UCSD-AML1 (cell line): Measurements from ENCODE around the gene MAZ.
"Not testable (repeated sequence)": the region's sequence is repeated elsewhere in the genome, so short reads cannot be mapped to it uniquely, and the experiment has no call there.

Source experiments
- DNase-seq: peaks from one replicate; lab custom pipeline; 2025; ENCODE audit not compliant: unreplicated experiment; lab: John Stamatoyannopoulos, UW

Gene MAZ

DNA sequence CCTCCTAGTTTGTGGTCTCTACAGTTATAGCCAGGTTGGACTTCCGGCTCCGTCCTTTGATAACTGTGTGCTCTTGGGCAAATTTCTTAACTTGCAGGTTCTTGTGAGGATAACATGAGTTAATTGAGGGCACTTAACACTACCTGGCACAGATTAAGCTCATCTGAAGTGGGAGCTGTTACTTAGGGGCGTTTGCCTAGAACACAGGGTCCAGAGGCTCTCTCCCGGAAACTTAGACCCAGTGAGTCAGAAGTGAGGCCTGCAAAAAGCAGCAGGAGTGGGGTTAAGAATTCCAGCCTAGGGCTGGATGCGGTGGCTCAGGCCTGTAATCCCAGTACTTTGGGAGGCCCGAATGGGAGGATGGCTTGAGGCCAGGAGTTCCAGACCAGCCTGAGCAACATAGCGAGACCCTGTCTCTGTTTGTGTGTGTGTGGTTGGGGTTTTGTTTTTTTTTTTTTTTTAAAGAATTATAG lies 15.3 kb downstream of the MAZ start:
- DNase-seq = no peak

DNA sequence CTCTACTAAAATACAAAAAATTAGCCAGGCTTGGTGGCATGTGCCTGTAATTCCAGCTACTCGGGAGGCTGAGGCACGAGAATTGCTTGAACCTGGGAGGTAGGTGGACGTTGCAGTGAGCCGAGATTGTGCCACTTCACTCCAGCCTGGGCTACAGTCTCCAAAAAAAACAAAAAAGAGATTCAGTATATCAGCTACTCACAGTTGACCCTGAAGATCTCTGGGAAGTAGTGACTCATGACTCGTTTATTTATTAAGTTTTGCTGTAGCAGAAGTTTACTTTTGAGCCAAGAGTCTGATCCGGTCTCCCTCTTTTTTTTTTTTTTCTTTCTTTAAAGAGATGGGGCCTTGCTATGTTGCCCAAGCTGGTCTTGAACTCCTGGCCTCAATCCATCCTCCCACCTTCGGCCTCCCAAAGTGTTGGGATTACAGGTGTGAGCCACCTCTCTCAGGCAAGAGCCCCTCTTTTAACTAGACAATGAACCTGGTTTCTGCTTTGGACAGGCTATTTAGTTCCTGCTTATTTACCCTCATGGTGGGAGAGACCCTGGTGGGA lies 18.3 kb downstream of the MAZ start:
- no peak for DNase-seq

DNA sequence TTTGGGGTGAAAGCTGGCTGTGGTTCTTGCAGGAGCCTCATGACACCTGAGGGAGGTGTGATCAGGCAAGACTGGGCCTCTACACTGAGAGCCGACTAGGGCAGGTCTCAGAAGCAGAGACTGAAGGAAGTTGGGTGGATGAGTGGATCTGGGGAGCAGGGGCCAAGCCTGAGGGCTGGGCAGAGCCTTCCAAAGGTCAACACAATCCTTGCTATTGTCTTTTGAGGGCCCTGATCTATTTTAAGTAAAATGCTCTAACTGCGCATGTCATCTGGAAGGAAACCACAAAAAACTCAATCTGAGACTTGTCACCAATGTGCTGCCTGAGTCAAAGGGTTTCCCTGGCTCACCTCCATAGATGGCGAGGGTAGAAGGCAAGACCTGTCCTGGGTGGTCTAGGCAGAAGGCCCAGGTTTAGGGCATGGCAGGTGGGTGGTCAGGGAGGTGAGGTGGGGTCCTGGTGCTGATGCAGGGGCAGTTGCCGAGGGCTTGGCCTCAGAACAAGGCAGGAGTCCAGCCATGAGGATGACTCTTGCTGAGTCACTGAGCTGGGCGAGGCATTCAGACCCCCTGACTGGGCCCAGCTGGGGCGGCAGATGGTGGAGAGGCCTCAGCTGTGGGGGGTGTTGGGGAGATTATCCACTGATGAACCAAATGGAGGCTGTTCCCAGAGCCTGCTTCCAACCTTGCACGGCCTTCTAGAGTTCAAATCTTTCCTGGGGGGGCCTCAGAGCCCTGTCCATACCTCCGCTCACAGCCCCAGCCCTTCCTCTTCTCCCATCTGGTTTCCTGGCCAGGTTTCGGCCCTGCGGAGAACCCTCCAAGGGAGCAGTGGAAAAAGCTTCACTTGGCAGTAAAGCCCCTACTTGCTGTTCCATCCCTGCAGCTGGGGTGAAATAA lies 19.1 kb downstream of the MAZ start:
- DNase-seq = no peak

DNA sequence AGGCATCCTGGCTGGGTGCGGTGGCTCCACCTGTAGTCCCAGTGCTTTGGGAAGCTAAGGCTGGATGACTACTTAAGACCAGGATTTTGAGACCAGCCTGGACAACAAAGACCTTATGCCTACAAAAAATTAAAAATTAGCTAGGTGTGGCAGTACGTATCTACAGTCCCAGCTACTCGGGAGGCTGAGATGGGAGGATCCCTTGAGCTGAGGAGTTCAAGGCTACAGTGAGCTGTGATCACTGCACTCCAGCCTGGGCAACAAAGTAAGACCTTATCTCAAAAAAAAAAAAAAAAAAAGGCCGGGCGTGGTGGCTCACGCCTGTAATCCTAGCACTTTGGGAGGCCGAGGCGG lies 20.0 kb downstream of the MAZ start:
- DNase-seq = no peak

DNA sequence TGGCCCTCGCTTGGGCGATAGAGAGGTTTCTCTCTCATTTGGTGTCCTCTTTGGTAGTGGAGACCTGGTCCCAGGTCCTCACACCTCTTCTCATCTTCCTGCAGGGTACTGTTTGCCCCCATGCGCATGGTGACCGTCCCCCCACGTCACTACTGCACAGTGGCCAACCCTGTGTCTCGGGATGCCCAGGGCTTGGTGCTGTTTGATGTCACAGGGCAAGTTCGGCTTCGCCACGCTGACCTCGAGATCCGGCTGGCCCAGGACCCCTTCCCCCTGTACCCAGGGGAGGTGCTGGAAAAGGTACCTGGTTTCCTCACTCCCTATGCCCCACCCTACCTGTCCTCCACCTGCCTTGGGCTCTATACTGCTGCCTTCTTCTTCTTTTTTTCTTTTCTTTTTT lies 24.4 kb downstream of the MAZ start:
- no peak for DNase-seq

DNA sequence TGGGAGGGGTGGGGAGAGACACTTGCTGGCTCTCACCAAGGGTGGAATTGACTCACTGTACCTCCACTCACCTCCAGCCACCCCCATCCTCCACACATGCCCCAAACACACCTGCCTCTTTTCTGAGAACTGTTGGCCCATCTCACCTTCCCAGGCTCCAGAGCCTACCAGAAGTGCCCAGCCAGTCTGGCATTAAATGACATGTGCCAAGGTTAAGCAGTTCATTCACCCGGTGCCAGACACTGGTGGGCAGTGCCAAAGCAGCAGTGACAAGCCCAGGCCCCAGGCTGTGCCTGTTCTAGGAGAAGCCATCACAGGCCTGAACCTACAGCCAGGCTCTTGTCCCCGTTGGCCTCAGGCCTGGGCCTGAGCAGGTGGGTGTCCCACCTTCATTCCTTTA lies 25.2 kb downstream of the MAZ start:
- no peak for DNase-seq

DNA sequence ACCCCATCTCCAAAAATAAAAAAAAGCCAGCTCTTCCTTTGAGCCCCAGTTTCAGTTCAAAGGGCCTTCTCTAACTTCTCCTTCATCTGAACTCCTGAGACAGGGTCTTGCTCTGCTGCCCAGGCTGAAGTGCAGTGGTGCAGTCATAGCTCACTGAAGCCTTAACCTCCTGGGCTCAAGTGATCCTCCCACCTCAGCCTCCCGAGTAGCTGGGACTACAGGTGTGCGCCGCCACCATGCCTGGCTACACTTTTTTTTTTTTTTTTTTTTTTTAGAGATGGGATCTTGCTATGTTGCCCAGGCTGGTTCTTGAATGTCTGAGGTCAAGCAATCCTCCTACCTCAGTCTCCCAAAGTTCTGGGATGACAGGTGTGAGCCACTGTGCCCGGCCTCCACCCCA lies 26.9 kb downstream of the MAZ start:
- not testable (repeated sequence) for DNase-seq

DNA sequence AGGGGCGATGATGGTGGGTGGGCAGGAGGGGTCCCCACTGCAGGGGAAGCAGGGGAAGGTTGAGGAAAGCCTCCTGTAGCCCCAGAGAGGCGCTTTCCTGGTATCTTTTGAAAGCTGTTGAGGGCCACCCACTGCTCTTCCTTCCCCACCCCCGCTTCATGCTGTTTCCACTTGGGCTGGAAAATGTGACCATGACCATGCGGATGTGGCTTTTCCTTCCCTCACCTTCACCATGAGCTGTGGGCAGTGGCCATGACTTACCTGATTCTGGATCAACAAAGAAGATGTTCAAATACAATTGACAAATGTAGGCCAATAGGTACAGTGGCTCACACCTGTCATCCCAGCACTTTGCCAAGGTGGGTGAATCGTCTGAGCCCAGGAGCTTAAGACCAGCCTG lies 27.8 kb downstream of the MAZ start:
- no peak for DNase-seq

DNA sequence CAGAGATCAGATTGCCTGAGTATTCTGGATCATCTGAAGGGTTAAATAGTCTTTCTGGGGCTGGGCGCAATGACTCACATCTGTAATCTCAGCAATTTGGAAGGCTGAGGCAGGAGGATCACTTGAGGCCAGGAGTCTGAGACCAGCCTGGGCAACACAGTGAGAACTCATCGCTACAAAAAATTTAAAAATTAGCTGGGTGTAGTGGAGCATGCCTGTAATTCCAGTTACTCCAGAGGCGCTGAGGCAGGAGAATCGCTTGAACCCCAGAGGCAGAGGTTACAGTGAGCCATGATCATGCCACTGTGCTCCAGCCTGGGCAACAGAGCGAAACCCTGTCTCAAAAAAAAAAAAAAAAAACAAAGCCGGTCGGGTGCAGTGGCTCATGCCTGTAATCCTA lies 29.6 kb downstream of the MAZ start:
- no peak for DNase-seq

DNA sequence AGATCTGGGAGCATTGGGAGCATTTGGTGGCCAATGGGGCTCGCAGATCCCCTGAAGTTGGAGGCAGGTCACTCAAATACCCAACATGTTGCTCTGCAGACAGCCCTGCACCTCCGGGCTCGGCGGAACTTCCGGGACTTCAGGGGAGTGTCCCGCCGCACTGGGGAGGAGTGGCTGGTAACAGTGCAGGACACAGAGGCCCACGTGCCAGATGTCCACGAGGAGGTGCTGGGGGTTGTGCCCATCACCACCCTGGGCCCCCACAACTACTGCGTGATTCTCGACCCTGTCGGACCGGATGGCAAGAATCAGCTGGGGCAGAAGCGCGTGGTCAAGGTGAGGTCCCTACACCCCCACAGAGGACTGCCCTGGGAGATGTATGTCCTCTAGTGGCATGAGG lies 30.3 kb downstream of the MAZ start:
- no peak for DNase-seq

DNA sequence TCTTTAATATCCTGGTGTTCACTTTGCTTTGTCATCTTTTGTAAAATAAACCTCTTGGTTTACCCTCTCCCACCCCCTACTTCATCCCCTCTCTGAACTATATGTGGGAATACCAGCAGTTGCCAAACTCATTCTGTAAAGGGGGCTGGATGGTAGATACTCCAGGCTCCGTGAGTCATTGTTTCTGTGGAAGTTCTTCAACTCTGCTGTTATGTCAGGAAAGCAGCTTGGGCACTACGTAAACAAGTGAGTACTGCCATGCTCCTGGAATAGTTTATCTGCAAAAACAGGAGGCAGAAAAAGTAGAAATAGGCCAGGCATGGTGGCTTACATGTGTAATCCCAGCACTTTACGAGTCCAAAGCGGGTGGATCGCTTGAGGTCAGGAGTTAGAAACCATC lies 31.5 kb downstream of the MAZ start:
- no peak for DNase-seq

DNA sequence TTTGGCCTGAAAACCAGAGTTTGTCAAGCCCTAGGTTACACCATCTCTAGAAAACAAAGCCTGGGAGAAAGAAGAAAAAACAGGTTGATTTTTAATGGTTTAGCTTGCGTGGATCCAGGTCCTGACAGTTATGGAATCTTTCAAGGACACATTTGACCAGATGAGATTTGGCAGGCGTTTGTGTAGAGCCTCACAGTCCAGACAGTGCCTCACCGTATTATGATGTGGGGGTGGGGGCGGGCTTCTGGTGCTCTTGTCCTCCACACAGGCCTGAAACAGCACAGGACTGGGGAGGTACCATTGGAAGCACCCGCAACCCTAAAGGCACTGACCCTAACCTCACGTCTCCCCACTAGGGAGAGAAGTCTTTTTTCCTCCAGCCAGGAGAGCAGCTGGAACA lies 33.5 kb downstream of the MAZ start:
- no peak for DNase-seq

DNA sequence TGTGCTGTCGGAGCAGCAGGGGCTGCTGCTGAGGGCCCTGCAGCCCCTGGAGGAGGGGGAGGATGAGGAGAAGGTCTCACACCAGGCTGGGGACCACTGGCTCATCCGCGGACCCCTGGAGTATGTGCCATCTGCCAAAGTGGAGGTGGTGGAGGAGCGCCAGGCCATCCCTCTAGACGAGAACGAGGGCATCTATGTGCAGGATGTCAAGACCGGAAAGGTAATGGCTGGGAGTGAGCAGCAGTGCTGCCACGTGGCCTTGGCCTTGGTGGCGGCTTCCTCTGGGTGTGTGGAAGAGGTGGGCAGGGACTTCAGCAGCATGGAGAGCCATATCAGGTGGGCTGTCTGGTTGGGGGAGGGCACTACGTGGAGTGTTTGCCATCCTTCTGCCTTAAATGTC lies 33.9 kb downstream of the MAZ start:
- DNase-seq = no peak

DNA sequence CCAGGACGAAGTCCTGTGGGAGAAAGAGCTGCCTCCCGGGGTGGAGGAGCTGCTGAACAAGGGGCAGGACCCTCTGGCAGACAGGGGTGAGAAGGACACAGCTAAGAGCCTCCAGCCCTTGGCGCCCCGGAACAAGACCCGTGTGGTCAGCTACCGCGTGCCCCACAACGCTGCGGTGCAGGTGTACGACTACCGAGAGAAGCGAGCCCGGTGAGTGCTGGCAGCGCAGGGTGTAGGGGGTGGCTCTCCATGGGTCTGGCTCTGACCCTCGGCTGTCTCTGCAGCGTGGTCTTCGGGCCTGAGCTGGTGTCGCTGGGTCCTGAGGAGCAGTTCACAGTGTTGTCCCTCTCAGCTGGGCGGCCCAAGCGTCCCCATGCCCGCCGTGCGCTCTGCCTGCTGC lies 35.3 kb downstream of the MAZ start:
- no peak for DNase-seq

DNA sequence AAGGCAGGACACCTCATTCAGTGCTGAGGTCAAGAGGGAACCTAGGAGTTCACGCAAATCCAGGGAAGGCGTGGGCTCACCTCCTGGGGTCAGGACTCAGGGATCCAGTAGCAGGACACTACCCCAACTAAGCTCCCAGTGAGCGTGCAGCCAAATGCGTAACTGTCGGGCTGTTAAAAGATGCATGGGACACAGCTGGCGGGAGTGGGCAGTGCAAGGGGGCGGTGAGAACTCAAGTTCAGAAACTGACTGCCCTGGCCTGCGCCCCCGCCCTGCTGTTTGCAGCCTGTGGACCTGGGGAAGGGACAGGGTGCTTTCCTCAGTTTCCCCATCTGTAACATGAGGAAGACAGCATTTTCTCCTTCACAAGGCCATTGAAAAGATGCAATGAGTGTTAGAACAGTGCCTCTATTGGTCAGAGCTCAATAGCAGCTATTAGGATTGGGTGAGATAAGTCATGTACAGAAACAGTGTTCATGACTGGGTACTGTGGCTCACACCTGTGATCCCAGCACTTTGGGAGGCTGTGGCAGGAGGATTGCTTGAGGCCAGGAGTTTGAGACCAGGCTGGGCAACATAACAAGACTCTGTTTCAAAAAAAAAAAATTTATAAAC lies 36.5 kb downstream of the MAZ start:
- DNase-seq = no peak

DNA sequence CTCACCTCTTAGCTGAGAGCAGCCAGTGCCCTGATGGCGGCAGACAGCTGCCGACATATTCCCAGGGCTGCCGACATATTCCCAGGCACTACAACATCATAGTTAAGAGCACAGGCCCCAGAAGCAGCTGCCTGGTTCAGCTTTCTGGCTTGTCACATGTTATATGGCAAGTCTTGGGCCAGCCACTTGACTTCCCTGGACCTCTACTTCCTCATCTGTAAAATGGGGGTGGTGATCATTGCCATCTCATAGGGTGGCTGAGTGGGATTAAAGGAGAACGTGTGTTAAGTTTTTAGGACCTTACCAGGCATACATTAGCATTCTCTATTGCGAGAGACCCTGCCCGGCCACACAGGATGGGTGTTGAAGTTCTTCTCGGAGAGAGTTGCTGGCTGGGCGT lies 37.6 kb downstream of the MAZ start:
- no peak for DNase-seq

DNA sequence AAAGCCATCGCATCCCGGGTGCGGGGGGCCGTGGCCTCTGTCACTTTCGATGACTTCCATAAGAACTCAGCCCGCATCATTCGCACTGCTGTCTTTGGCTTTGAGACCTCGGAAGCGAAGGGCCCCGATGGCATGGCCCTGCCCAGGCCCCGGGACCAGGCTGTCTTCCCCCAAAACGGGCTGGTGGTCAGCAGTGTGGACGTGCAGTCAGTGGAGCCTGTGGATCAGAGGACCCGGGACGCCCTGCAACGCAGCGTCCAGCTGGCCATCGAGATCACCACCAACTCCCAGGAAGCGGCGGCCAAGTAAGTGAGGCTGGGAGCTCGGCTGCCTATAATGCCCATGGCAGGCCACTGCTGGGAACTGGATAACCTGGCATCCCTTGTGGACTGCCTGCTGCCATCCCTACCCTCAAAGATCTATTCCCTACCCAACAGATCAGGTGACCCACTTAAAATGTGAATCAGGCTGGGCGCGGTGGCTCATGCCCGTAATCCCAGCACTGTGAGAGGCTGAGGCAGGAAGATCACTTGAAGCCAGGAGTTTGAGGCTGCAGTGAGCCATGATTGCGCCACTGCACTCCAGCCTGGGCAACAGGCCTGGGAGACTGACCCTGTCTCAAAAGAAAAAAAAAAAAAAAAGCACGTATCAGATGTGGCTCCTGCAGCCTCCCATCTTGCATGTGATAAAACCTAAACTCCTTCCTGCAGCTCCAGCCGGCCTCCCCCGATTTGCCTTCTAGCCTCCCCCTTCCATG lies 38.4 kb downstream of the MAZ start:
- DNase-seq = no peak

DNA sequence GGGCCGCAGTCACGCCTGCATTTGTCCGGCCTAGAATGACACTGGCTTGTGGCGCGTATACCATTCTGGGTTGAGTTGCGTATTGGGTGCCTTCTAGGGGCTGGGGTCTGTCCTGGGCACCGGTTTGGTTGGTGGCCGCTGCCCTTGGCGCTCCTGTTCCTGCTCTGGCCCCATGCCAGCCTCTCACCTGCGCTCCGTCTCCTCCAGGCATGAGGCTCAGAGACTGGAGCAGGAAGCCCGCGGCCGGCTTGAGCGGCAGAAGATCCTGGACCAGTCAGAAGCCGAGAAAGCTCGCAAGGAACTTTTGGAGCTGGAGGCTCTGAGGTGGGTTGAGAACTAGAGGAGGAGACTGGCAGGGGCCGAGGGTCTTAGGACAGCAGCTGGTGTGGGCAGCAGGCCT lies 39.3 kb downstream of the MAZ start:
- no peak for DNase-seq

DNA sequence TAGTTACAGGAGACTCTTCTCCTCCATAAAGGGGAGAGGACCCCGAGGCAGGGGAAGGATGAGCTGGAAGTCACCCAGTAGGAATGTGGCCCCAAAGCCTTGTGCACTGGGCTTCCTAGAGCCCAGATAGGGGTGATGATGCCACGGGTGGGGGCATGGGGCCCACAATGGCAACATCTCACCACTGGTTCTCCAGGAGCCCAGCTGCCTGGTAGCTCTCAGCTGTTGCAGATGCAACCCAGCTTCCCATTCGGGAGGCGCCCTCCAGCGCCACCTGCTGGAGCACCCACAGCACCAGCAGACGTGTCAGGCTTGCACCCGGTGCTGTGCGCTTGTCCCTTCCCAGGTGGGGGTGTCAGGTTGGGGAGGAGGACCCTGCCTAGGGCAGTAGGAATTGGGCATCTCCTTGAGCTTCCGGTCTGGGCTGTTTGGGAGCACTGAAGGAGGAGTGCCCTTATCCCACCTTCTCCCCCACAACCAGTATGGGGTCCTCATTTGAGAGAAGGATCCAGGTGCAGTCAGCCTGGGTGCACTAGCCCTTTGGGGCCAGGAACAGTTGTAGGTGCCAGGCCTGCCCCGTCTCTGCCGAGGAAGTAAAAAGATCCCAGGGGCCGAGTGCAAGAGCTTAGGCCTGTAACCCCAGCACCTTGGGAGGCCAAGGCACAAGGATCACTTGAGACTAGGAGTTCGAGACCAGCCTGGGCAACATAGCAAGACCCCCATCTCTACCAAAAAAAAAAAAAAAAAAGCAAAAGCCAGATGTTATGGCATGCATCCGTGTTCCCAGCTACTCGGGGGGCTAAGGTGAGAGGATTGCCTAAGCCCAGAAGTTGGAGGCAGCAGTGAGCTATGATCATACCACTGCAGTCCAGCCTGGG lies 42.3 kb downstream of the MAZ start:
- peak; percentile 78 for DNase-seq

DNA sequence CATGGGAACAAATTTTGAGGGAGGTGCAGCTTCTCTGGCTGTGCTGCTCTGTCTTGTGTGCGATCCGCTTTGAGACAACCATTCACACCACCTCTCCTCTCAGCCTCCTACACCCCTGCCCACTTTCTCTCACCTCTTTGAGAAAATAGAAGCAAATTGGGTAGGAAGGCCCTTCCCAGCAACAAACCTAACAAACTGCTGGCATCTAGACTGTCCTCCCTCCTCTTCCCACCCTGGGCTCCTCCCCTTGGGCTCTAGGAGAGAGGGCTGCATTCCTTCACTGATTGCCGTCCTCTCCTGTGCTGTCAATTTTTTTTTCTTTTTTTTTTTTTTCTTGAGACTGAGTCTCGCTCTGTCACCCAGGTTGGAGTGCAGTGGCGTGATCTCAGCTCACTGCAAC lies 43.2 kb downstream of the MAZ start:
- no peak for DNase-seq

DNA sequence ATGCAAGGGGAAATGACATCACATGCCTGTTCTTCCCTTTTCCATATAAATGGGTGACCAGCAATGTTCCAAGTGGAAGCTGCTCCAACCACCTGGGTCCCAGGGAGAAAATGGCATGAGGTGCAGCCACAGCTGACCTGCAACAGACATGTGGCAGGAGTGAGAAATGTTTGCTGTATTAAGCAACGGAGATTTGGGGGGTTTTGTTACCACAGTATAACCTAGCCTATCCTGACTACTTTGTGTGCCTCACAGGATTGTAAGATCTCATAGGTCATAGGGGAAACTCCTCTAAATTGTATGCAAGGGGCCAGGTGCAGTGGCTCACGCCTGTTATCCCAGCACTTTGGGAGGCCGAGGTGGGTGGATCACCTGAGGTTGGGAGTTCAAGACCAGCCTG lies 44.7 kb downstream of the MAZ start:
- DNase-seq = no peak
